HK-2 (cell line): ENCODE results near the gene KDM1B.
"Not testable (repeated sequence)": the region's sequence is repeated elsewhere in the genome, so short reads cannot be mapped to it uniquely, and the experiment has no call there.

Experiments
- DNase-seq: peaks from one replicate; pipeline ENCODE4 v3.0.0-alpha.2; 2018; ENCODE audit not compliant: unreplicated experiment

The KDM1B gene

GRCh38 chr6:18186540-18187250, 31.5 kb downstream of the KDM1B start:
- no peak for DNase-seq

GRCh38 chr6:18187701-18188100, 32.5 kb downstream of the KDM1B start:
- no peak for DNase-seq

- no peak for DNase-seq
These were observed 34.0 kb downstream of the KDM1B start for GRCh38 chr6:18189196-18189595.

DNA sequence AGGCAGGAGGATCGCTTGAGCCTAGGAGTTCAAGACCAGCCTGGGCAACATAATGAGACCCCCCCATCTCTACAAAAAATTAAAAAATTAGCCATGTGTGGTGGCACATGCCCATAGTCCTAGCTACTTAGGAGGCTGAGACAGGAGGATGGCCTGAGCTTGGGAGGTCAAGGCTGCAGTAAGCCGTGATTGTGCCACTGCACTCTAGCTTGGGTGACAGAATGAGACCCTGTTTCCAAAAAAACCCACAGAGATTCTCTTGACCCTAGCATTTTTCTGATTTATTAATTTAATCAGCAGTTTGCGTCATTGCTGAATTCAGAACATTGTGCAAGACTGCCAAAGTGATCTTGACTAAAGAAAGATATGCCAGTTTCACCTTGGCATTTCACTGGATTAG, 36.8 kb downstream of the KDM1B start:
- no peak for DNase-seq

DNA sequence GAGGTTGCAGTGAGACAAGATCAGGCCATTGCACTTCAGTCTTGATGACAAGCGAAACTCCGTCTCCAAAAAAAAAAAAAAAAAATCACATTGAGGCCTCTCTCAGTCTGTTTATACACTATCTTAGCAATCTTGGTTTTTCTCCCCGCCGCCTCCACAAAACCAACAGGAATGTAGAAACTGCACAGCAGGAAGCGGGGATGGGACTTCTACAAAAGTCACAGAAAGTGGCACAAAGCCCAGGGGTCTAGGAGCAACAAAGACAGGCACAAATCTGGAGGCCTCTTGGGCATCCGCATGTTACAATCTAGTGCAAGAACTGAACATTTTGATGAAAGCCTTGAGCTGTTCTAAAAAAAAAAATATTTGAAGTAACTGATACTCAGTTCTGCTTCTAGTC, 48.6 kb downstream of the KDM1B start:
- no peak for DNase-seq

DNA sequence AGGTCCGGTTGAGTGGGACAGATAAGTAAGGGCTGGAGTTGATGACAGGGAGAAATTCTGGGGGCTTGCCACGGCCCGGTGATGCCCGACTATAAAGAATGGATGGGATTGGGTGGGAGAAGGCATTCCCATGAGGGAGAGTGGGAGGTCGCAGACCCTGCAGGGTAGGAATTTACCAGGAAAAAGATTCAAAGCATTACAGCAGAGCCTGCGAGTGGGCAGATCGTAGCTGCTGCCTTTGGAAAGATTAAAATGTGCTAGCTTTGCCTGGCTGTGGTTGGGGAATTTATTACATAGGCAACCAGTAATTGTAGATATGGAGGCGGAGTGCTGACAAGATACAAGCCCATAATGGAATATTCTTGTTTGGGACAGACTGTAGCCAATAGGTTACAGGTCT, 49.5 kb downstream of the KDM1B start:
- no peak for DNase-seq

GRCh38 chr6:18206591-18206990, 51.4 kb downstream of the KDM1B start:
- DNase-seq = no peak

DNA sequence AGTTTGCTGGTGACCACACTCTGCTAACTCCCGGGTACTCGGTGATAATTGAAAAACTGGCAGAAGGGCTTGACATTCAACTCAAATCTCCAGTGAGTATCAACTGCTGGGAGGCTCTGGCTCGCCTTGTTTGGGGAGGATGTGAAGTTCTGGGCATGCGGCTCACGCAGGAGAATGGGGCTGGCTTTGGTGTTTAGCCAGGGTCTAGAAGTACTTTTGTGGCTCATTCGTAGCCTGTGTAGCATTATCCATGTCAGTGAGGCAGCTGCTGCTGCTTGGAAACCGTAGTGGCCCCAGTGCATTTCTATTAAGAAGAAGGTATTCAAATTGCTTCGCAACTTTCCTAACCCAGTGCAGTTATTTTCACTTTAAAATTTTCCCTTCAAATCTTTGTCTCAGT, 52.2 kb downstream of the KDM1B start:
- DNase-seq = no peak

DNA sequence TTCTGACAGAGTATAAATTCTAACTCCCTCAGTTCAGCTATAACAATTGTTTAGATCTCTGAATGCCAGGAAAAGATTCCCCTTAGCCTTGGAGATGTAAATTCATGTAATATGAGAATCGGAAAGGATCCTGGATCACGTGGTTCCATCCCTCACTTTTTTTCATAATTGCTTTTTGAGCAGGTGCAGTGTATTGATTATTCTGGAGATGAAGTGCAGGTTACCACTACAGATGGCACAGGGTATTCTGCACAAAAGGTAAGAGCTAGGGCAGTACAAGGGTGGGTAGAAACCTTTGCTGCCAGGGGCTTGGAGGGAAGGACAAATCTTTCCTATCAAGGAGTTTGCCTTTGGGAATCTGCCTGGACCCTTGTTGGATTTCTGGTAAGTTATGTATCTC, 52.7 kb downstream of the KDM1B start:
- DNase-seq = no peak

GRCh38 chr6:18208778-18209177, 53.6 kb downstream of the KDM1B start:
- DNase-seq = not testable (repeated sequence)

GRCh38 chr6:18209539-18210197, 54.4 kb downstream of the KDM1B start:
- no peak for DNase-seq

GRCh38 chr6:18210707-18211106, 55.5 kb downstream of the KDM1B start:
- DNase-seq = no peak

DNA sequence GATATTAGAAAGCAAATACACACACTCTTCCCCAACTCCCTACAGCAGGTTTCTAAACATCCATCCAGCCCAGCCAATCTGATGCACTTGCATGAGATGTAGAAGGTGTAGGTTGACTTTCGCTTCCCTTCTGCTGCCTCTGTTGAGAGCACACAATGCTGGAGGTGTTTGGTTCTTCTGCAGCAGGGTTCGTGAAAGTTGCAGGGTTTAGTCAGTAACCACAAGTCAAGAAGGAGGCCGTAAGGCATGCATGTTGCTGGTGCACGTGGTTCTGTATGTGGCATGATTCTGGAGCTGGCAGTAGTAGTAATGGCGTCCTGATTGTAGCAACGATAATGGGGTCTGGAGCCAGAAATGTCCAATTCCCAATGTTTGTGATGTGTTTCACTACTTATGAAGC, 56.1 kb downstream of the KDM1B start:
- DNase-seq = no peak

DNA sequence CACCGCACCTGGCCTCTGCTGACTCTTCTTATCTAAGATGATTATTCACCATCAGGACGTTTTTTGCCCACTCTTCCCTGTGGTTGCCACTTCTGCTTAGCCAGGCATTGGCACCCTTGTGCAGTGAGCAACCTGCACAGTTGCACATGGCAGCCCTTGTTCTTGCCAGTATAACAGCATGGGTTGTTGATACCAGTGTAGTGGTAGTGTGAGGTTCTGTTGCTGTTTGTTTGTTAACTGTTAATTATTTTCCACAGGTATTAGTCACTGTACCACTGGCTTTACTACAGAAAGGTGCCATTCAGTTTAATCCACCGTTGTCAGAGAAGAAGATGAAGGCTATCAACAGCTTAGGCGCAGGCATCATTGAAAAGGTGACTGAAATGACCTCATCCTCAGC, 57.0 kb downstream of the KDM1B start:
- DNase-seq = no peak

GRCh38 chr6:18213439-18213838, 58.2 kb downstream of the KDM1B start:
- no peak for DNase-seq

DNA sequence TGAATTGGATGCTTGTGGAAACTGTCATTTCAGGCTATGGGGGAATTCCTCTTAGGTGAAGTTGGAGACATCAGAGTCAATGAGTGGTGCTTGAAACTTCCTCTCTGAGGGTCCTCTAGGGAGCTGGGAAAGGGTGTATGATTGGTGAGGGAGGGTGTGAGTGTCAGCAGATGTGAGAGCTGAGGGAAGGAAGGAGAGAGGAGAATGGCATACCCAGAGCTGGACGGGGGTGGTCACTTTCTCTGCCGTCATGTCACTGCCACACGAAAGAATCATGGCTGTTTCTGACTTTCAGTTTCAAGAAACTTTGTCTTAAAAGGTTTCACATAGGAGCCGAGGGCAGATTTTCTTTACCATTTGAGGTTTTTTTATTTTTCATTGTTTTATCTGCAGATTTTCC, 58.8 kb downstream of the KDM1B start:
- no peak for DNase-seq

DNA sequence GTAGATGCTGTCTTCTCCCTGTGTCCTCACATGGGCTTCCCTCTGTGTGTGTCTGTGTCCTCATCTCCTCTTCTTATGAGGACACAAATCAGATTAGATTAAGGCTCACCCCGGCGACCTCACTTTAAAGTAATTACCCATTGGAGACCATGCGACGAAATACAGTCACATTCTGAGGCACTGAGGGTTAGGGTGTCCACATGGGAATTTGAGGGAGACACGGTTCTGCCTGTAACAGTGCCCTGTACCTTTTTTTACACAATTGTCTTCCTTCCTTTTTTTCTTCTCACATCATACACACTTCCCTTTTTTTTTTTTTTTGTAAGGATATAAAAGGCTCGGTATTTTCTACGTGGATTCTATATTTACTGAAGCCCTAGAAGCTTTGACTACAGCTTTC, 60.2 kb downstream of the KDM1B start:
- DNase-seq = no peak

- DNase-seq = peak; percentile 28
These were observed 61.2 kb downstream of the KDM1B start for GRCh38 chr6:18216411-18216810.

DNA sequence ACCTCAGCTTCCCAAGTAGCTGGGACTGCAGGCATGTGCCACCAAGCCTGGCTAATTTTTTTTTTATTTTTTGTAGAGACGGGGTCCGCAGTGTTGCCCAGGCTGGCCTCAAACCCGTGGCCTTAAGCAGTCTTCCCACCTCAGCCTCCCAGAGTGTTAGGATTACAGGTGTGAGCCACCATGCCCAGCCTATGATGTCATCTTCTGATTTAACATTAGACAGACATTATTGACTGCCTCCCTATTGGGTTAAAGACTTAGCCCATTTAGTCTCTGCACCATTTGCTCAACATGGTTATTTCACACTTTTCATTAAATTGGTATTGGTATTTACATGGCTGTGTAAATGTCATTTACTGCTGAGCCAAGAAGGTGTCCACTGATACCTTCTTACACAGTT, 63.0 kb downstream of the KDM1B start:
- DNase-seq = no peak

- DNase-seq = no peak
These were observed 64.4 kb downstream of the KDM1B start for GRCh38 chr6:18219591-18219990.

DNA sequence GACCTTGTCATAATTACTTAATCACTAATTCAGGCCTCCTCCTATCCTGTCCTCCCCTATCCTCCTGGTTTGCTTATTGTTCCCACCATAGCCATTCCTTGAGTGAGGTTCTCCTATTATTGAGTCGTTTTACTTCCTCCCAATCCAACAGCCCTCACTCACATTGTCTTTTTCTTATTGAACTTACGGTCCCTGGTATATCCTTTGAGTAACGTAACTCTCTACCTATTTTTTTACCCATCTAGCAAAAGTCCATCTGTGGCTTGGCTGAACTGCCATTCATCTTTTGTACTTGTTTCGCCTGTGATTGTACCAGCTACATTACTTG, 66.0 kb downstream of the KDM1B start:
- no peak for DNase-seq

DNA sequence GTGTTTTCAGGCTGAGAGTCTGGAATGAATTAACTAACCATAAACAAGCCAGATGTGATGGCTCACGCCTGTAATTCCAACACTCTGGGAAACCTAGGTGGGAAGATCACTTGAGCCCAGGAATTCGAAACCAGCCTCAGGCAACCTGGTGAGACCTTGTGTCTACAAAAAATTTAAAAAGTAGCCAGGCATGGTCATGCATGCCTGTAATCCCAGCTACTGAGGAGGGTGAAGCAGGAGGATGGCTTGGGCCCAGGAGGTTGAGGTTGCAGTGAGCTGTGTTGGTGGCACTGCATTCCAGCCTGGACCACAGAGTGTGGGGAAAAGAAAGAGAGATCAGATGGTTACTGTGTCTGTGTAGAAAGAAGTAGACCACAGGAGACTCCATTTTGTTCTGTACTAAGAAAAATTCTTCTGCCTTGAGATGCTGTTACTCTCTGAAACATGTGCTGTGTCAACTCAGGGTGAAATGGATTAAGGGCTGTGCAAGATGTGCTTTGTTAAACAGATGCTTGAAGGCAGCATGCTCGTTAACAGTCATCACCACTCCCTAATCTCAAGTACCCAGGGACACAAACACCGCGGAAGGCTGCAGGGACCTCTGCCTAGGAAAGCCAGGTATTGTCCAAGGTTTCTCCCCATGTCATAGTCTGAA, 71.4 kb downstream of the KDM1B start:
- not testable (repeated sequence) for DNase-seq

- DNase-seq = not testable (repeated sequence)
These were observed 71.9 kb downstream of the KDM1B start for GRCh38 chr6:18227166-18227565.
